Measurements from ENCODE around the gene EIPR1. TPM values are rescaled to one million over a fixed set of nuclear protein-coding genes. Genes with fewer than 3 reads are reported as not detected.

EIPR1 gene
- polyA plus RNA-seq, 1 donor from 2014 or later: 138 TPM

GRCh38 chr2:3263487-3263886 is 114.1 kb downstream of the EIPR1 start:
- no peak for TF ChIP-seq TAF1 (IDR thresholded peaks at IDR 0.05; ENCODE audit: low read depth)
- no peak for TF ChIP-seq CTCF (IDR thresholded peaks at IDR 0.05; ENCODE audit: poor library complexity, severe bottlenecking)
- TF ChIP-seq REST (IDR thresholded peaks at IDR 0.05; ENCODE audit: borderline replicate concordance): no peak
- TF ChIP-seq EZH2 (IDR thresholded peaks at IDR 0.05; ENCODE audit: borderline replicate concordance, insufficient read depth, low read length, poor library complexity, severe bottlenecking): no peak
- TF ChIP-seq POLR2AphosphoS5 (IDR thresholded peaks at IDR 0.05): no peak
- TF ChIP-seq SMC3 (conservative IDR thresholded peaks at IDR 0.05; ENCODE audit: poor library complexity): no peak
- no peak for TF ChIP-seq MXI1 (conservative IDR thresholded peaks at IDR 0.05; ENCODE audit: poor library complexity, severe bottlenecking)
- TF ChIP-seq EP300 (conservative IDR thresholded peaks at IDR 0.05; ENCODE audit: poor library complexity, severe bottlenecking): no peak
- TF ChIP-seq RAD21 (conservative IDR thresholded peaks at IDR 0.05): no peak
- no peak overlapping the region for H3K9ac ChIP-seq (ENCODE audit: low read length)
- H3K4me2 ChIP-seq (ENCODE audit: low read length): no peak overlapping the region

GRCh38 chr2:3262437-3263388 is 114.9 kb downstream of the EIPR1 start:
- H3K9me3 ChIP-seq (ENCODE audit: low read length): no peaks in the 10 kb centered on the region
- no peaks in the 10 kb centered on the region for H3K36me3 ChIP-seq (ENCODE audit: insufficient read depth, low read length)
- H3K4me3 ChIP-seq (ENCODE audit: low read length): no peak overlapping the region
- H3K79me2 ChIP-seq (replicated peaks; ENCODE audit: insufficient read depth, low read length): no peaks in the 10 kb centered on the region
- H4K20me1 ChIP-seq (ENCODE audit: insufficient read depth): no peaks in the 10 kb centered on the region
- no peaks in the 10 kb centered on the region for H3K9me2 ChIP-seq (ENCODE audit: insufficient read depth, low read length)
- H2AFZ ChIP-seq (ENCODE audit: low read depth, low read length): no peak overlapping the region
- H3K27ac ChIP-seq (ENCODE audit: low read length): no peak overlapping the region
- H3K9ac ChIP-seq (ENCODE audit: low read length): no peak overlapping the region
- H3K27me3 ChIP-seq (ENCODE audit: insufficient read depth, low read depth, low read length): no peaks in the 10 kb centered on the region
- H3F3A ChIP-seq (ENCODE audit: insufficient read depth, low read length, poor library complexity, severe bottlenecking): peaks cover 6% of the 10 kb centered on the region
- H3K4me2 ChIP-seq (ENCODE audit: low read length): no peak overlapping the region
- TF ChIP-seq MXI1 (conservative IDR thresholded peaks at IDR 0.05; ENCODE audit: poor library complexity, severe bottlenecking) (no peak), EP300 (conservative IDR thresholded peaks at IDR 0.05; ENCODE audit: poor library complexity, severe bottlenecking) (no peak), CTCF (IDR thresholded peaks at IDR 0.05; ENCODE audit: poor library complexity, severe bottlenecking) (no peak), TAF1 (IDR thresholded peaks at IDR 0.05; ENCODE audit: low read depth) (no peak), SMC3 (conservative IDR thresholded peaks at IDR 0.05; ENCODE audit: poor library complexity) (no peak), RAD21 (conservative IDR thresholded peaks at IDR 0.05) (no peak), EZH2 (IDR thresholded peaks at IDR 0.05; ENCODE audit: borderline replicate concordance, insufficient read depth, low read length, poor library complexity, severe bottlenecking) (no peak), REST (IDR thresholded peaks at IDR 0.05; ENCODE audit: borderline replicate concordance) (no peak), POLR2AphosphoS5 (IDR thresholded peaks at IDR 0.05) (no peak)

More at GRCh38 chr2:3263487-3263886, 114.1 kb downstream of the EIPR1 start:
- Histone ChIP-seq H3K9me2 (ENCODE audit: insufficient read depth, low read length) (no peaks in the 10 kb centered on the region), H3K9me3 (ENCODE audit: low read length) (no peaks in the 10 kb centered on the region), H3K79me2 (replicated peaks; ENCODE audit: insufficient read depth, low read length) (no peaks in the 10 kb centered on the region), H3K4me3 (ENCODE audit: low read length) (no peak overlapping the region), H3K27me3 (ENCODE audit: insufficient read depth, low read depth, low read length) (no peaks in the 10 kb centered on the region), H3F3A (ENCODE audit: insufficient read depth, low read length, poor library complexity, severe bottlenecking) (no peaks in the 10 kb centered on the region), H2AFZ (ENCODE audit: low read depth, low read length) (no peak overlapping the region), H3K27ac (ENCODE audit: low read length) (no peak overlapping the region), H3K36me3 (ENCODE audit: insufficient read depth, low read length) (no peaks in the 10 kb centered on the region), H4K20me1 (ENCODE audit: insufficient read depth) (no peaks in the 10 kb centered on the region)

Measured in neural cell (in vitro differentiated cells).